Activated CD4-positive, alpha-beta T cell treated with anti-CD3 and anti-CD28 coated beads, Interleukin-2, amount 50 U/mL, for 24 hours (primary cell): ENCODE data around the gene PCDHGA9.
"Not testable (repeated sequence)": the region's sequence is repeated elsewhere in the genome, so short reads cannot be mapped to it uniquely, and the experiment has no call there.

Source experiments
- DNase-seq, 2 donors: peaks; one replicate each; pipeline ENCODE4 v3.0.0-alpha.2; 2020; ENCODE audit warnings: low read depth in 1 of 2, low spot score in 1 of 2

Gene PCDHGA9

GRCh38 chr5:141383345-141383744 lies 19.2 kb upstream of the PCDHGA9 start:
- no peak for DNase-seq

- DNase-seq = no peak
Measured at GRCh38 chr5:141384471-141385267, 17.9 kb upstream of the PCDHGA9 start.

- not testable (repeated sequence) for DNase-seq
Measured at GRCh38 chr5:141387557-141388311, 14.8 kb upstream of the PCDHGA9 start, which contains the start of gene PCDHGB4. PCDHGB4 (plus strand) TSS chr5:141387698; CDS start chr5:141387885, 187 bp downstream.

GRCh38 chr5:141388661-141389060 lies 13.9 kb upstream of the PCDHGA9 start:
- no peak for DNase-seq

GRCh38 chr5:141389153-141390042 lies 13.2 kb upstream of the PCDHGA9 start:
- DNase-seq = no peak

GRCh38 chr5:141392429-141393198 lies 10.0 kb upstream of the PCDHGA9 start, which contains the start of gene PCDHGA8:
PCDHGA8 (plus strand) TSS chr5:141392633; CDS start chr5:141392814, 181 bp downstream.
- no peak for DNase-seq

- no peak for DNase-seq
Measured at GRCh38 chr5:141393267-141393666, 9.3 kb upstream of the PCDHGA9 start.

- DNase-seq = not testable (repeated sequence)
Measured at GRCh38 chr5:141394401-141395187, 8.0 kb upstream of the PCDHGA9 start.

- not testable (repeated sequence) for DNase-seq
Measured at GRCh38 chr5:141397756-141398551, 4.6 kb upstream of the PCDHGA9 start, which contains the start of gene PCDHGB5. PCDHGB5 (plus strand) TSS chr5:141397947; CDS start chr5:141398128, 181 bp downstream.

- no peak for DNase-seq
Measured at GRCh38 chr5:141398608-141399007, 4.0 kb upstream of the PCDHGA9 start.

GRCh38 chr5:141399555-141400258 lies 2.9 kb upstream of the PCDHGA9 start:
- no peak for DNase-seq

GRCh38 chr5:141403387-141403786 lies 809 bp downstream of the PCDHGA9 start:
- no peak for DNase-seq

GRCh38 chr5:141407790-141408505 lies 5.4 kb downstream of the PCDHGA9 start, which contains the start of gene PCDHGB6:
PCDHGB6 (plus strand) TSS chr5:141408021; CDS start chr5:141408203, 182 bp downstream.
- DNase-seq = peak in 1 of 2 donors; percentile 24

- no peak for DNase-seq
Measured at GRCh38 chr5:141409598-141410306, 7.2 kb downstream of the PCDHGA9 start.

GRCh38 chr5:141411575-141411974 lies 9.0 kb downstream of the PCDHGA9 start:
- no peak for DNase-seq

GRCh38 chr5:141412854-141413539 lies 10.4 kb downstream of the PCDHGA9 start, which contains the start of gene PCDHGA10:
PCDHGA10 (plus strand) TSS chr5:141412987; CDS start chr5:141413176, 189 bp downstream.
- peak in 1 of 2 donors; percentile 42 for DNase-seq
